ENCODE measurements around the gene WT1. TPM values are rescaled to one million over a fixed set of nuclear protein-coding genes. Genes with fewer than 3 reads are reported as not detected.

Gene WT1
- total and polyA plus RNA-seq, 2 donors (not counting 3 experiments of a cell fraction or from before 2014, with no cell fraction given) = not detected

- ChIA-PET CTCF (interaction anchor here (1.4 to 2.0 kb wide), 4 partner anchors 8 to 32 kb away, joined by 5 to 8 read pairs (median 6); no protein-coding TSS in a partner anchor), POLR2A (no interaction called here)
- Histone ChIP-seq H2AFZ (ENCODE audit: low read depth, low read length) (no peak overlapping the region), H3K36me3 (ENCODE audit: control insufficient read depth in 2 of 2, extremely low read depth in 1 of 2, insufficient read depth in 2 of 2, low read length in 2 of 2) (no peaks in the 10 kb centered on the region), H3K27ac (ENCODE audit: insufficient read depth, low read depth, low read length) (no peak overlapping the region), H3K9ac (replicated peaks; ENCODE audit: extremely low read depth, insufficient read depth, low read length) (no peak overlapping the region), H3K4me1 (ENCODE audit: control insufficient read depth, extremely low read depth, insufficient read depth, low read length) (no peaks in the 10 kb centered on the region), H3K9me1 (replicated peaks; ENCODE audit: control insufficient read depth, extremely low read depth, insufficient read depth, low read length) (no peaks in the 10 kb centered on the region), H3K4me3 (replicated peaks in 1 of 3; ENCODE audit: insufficient read depth in 1 of 3, low read depth in 1 of 3, low read length in 3 of 3) (no peak overlapping the region), H3K9me3 (replicated peaks; ENCODE audit: control insufficient read depth, insufficient read depth, low read length) (no peaks in the 10 kb centered on the region), H4K20me1 (replicated peaks; ENCODE audit: control insufficient read depth, extremely low read depth, insufficient read depth, low read length) (no peaks in the 10 kb centered on the region), H3K27me3 (ENCODE audit: control insufficient read depth in 2 of 2, insufficient read depth in 2 of 2, low read length in 2 of 2) (no peaks in the 10 kb centered on the region), H3K4me2 (ENCODE audit: insufficient read depth, low read length) (no peak overlapping the region), H3K79me2 (ENCODE audit: control insufficient read depth, insufficient read depth, low read length) (no peaks in the 10 kb centered on the region)
- no peak for TF ChIP-seq POLR2AphosphoS5 (IDR thresholded peaks at IDR 0.05; ENCODE audit: insufficient read depth, low read depth, low read length)
- no peak for TF ChIP-seq FOS (IDR thresholded peaks at IDR 0.05; ENCODE audit: borderline replicate concordance, insufficient read depth, low read length)
- no peak for TF ChIP-seq POLR2A (IDR thresholded peaks at IDR 0.05; ENCODE audit: low read depth, low read length)
- TF ChIP-seq CTCF (IDR thresholded peaks at IDR 0.05; ENCODE audit: extremely low read depth in 1 of 2, insufficient read depth in 1 of 2, low read depth in 1 of 2, low read length in 2 of 2) = no peak
- TF ChIP-seq JUN (IDR thresholded peaks at IDR 0.05; ENCODE audit: borderline replicate concordance, insufficient read depth, insufficient read length, low read depth) = no peak
- TF ChIP-seq MYC (IDR thresholded peaks at IDR 0.05; ENCODE audit: low read depth, low read length) = no peak
- TF ChIP-seq EZH2 (IDR thresholded peaks at IDR 0.05; ENCODE audit: borderline replicate concordance, low read depth, low read length, severe bottlenecking) = no peak
- TF ChIP-seq GATA2 (IDR thresholded peaks at IDR 0.05; ENCODE audit: insufficient read depth, insufficient read length, low read depth, low read length) = no peak
- TF ChIP-seq MAX (IDR thresholded peaks at IDR 0.05; ENCODE audit: insufficient read depth, insufficient read length) = no peak
- FAIRE-seq (no peak), DNase-seq (ENCODE audit: low read depth, low spot score) (no peak)
- no TSS peak for BruUV-seq (replicated peaks)
- dilution Hi-C loops (cut with MboI; ENCODE audit: extremely low pct_ligation_motif_present, low sequenced_read_pairs) (no loop called here), intact Hi-C loops (cut with micrococcal nuclease) (no loop called here)
Measured at GRCh38 chr11:32341620-32342613, 93.4 kb downstream of the WT1 start.

All from endothelial cell of umbilical vein (primary cell).